ENCODE results near the gene ROR2. TPM values are rescaled to one million over a fixed set of nuclear protein-coding genes. Genes with fewer than 3 reads are reported as not detected.

ROR2 gene
- total RNA-seq, 2 experiments from 2014 or later = not detected

- TF ChIP-seq CTCF (IDR thresholded peaks at IDR 0.05) = no peak
- Mint-ChIP-seq H3K4me1 (ENCODE audit: low read depth) (peaks cover 10% of the 10 kb centered on the region), H3K9me3 (no peaks in the 10 kb centered on the region), H3K4me3 (no peak overlapping the region), H3K36me3 (ENCODE audit: low read depth) (no peaks in the 10 kb centered on the region), H3K27me3 (peaks cover 26% of the 10 kb centered on the region), H3K27ac (no peak overlapping the region)
- intact Hi-C loops (cut with DNase I, micrococcal nuclease) = loop anchor here (10.0 kb wide), 2 partner anchors 177 to 857 kb away; partner anchors contain the start of gene ROR2 (in 1 of the 2)
- peaks cover 0 to 5% of the 10 kb centered on the region in 2 experiments for H3K9me3 ChIP-seq (ENCODE audit: control insufficient read depth in 1 of 2, insufficient read depth in 1 of 2, low read length in 2 of 2)
- no peak overlapping the region for H3K27ac ChIP-seq (ENCODE audit: low read depth in 1 of 2, low read length in 2 of 2)
- ChIA-PET CTCF (no interaction called here), POLR2A (no interaction called here)
- ATAC-seq (ENCODE audit: poor library complexity) (no peak), DNase-seq (no peak)
- H3K27me3 ChIP-seq (ENCODE audit: control insufficient read depth in 1 of 2, insufficient read depth in 2 of 2, low read length in 2 of 2) = peaks cover under 1 to 15% of the 10 kb centered on the region in 2 experiments
- H3K4me1 ChIP-seq (ENCODE audit: insufficient read depth, low read length) = peaks cover 14% of the 10 kb centered on the region
- H3K36me3 ChIP-seq (ENCODE audit: insufficient read depth, low read length) = no peaks in the 10 kb centered on the region
- H3K4me3 ChIP-seq (ENCODE audit: low read length) = no peak overlapping the region
These were observed 172.0 kb downstream of the ROR2 start for GRCh38 chr9:91778031-91778430.

GRCh38 chr9:91777292-91777830 lies 172.7 kb downstream of the ROR2 start:
- DNase-seq (no peak), ATAC-seq (ENCODE audit: poor library complexity) (no peak)
- H3K36me3 ChIP-seq (ENCODE audit: insufficient read depth, low read length) = no peaks in the 10 kb centered on the region
- H3K36me3 Mint-ChIP-seq (ENCODE audit: low read depth) = no peaks in the 10 kb centered on the region
- H3K4me1 Mint-ChIP-seq (ENCODE audit: low read depth) = peaks cover 3% of the 10 kb centered on the region
- H3K4me1 ChIP-seq (ENCODE audit: insufficient read depth, low read length) = peaks cover 8% of the 10 kb centered on the region
- peaks cover 26% of the 10 kb centered on the region for H3K27me3 Mint-ChIP-seq
- CTCF ChIA-PET = no interaction called here
- no peak overlapping the region for H3K4me3 Mint-ChIP-seq
- intact Hi-C loops (cut with DNase I, micrococcal nuclease) = loop anchor here (10.0 kb wide), 2 partner anchors 177 to 857 kb away; partner anchors contain the start of gene ROR2 (in 1 of the 2)
- no peaks in the 10 kb centered on the region for H3K9me3 ChIP-seq (ENCODE audit: control insufficient read depth in 1 of 2, insufficient read depth in 1 of 2, low read length in 2 of 2)
- no peak for TF ChIP-seq CTCF (IDR thresholded peaks at IDR 0.05)
- no peak overlapping the region for H3K27ac ChIP-seq (ENCODE audit: low read depth in 1 of 2, low read length in 2 of 2)
- POLR2A ChIA-PET = no interaction called here
- H3K27ac Mint-ChIP-seq = no peak overlapping the region
- H3K4me3 ChIP-seq (ENCODE audit: low read length) = no peak overlapping the region
- H3K27me3 ChIP-seq (ENCODE audit: control insufficient read depth in 1 of 2, insufficient read depth in 2 of 2, low read length in 2 of 2) = peaks cover 2 to 15% of the 10 kb centered on the region in 2 experiments
- no peaks in the 10 kb centered on the region for H3K9me3 Mint-ChIP-seq

- Histone ChIP-seq H3K4me3 (ENCODE audit: low read length) (no peak overlapping the region), H3K9me3 (ENCODE audit: control insufficient read depth in 1 of 2, insufficient read depth in 1 of 2, low read length in 2 of 2) (no peaks in the 10 kb centered on the region), H3K27ac (ENCODE audit: low read depth in 1 of 2, low read length in 2 of 2) (no peak overlapping the region), H3K36me3 (ENCODE audit: insufficient read depth, low read length) (no peaks in the 10 kb centered on the region), H3K4me1 (ENCODE audit: insufficient read depth, low read length) (peaks cover 4% of the 10 kb centered on the region), H3K27me3 (ENCODE audit: control insufficient read depth in 1 of 2, insufficient read depth in 2 of 2, low read length in 2 of 2) (peaks cover 2 to 15% of the 10 kb centered on the region in 2 experiments)
- H3K36me3 Mint-ChIP-seq (ENCODE audit: low read depth) = no peaks in the 10 kb centered on the region
- no peak for DNase-seq
- ChIA-PET POLR2A (no interaction called here), CTCF (no interaction called here)
- no peak for TF ChIP-seq CTCF (IDR thresholded peaks at IDR 0.05)
- no peaks in the 10 kb centered on the region for H3K4me1 Mint-ChIP-seq (ENCODE audit: low read depth)
- no peak overlapping the region for H3K4me3 Mint-ChIP-seq
- no peak for ATAC-seq (ENCODE audit: poor library complexity)
- intact Hi-C loops (cut with DNase I, micrococcal nuclease) = loop anchor here (10.0 kb wide), 2 partner anchors 178 to 858 kb away; partner anchors contain the start of gene ROR2 (in 1 of the 2)
- H3K27ac Mint-ChIP-seq = no peak overlapping the region
- no peaks in the 10 kb centered on the region for H3K9me3 Mint-ChIP-seq
- H3K27me3 Mint-ChIP-seq = peaks cover 29% of the 10 kb centered on the region
These were observed 173.4 kb downstream of the ROR2 start for GRCh38 chr9:91776409-91777291.

Measured in CD4-positive, alpha-beta T cell (primary cell).